ENCODE results near the gene MAGI2. TPM values are rescaled to one million over a fixed set of nuclear protein-coding genes. Genes with fewer than 3 reads are reported as not detected.

The MAGI2 gene
- total RNA-seq, 1 experiment from 2014 or later = 0.22 TPM

DNA sequence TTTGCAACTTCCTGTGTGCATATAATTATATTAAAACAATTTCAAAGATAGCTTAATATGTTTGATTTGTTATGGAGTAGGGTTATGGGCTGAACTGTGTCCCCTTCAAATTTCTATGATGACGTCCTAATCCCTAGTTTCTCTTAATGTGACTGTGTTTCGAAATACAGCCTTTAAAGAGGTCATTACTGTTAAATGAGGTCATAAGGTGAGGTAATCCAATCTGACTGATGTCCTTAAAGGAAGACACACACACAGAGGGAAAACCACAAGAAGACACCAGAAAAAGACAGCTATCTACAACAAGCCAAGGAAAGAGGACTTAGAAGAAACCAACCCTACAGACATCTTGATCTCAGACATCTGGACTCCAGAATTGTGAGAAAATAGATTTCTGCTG is 407.4 kb downstream of the MAGI2 start:
- H3K9me2 ChIP-seq (ENCODE audit: insufficient read depth) = no peaks in the 10 kb centered on the region
- no peak for ATAC-seq
- H3K27me3 ChIP-seq (ENCODE audit: insufficient read depth, low read length) = no peaks in the 10 kb centered on the region

More for the DNA sequence above, 407.4 kb downstream of the MAGI2 start:
- no peak overlapping the region for H3K27ac ChIP-seq (ENCODE audit: low read depth, low read length)
- BruUV-seq (replicated peaks) = no TSS peak
- no peak overlapping the region for H3K4me3 ChIP-seq (replicated peaks in 1 of 2; ENCODE audit: low read depth in 1 of 2, low read length in 2 of 2)
- H3K4me1 ChIP-seq (ENCODE audit: control insufficient read depth in 1 of 2, insufficient read depth in 2 of 2, low read length in 2 of 2) = no peaks in the 10 kb centered on the region
- H3K9me3 ChIP-seq (ENCODE audit: control insufficient read depth in 1 of 2, insufficient read depth in 1 of 2, low read depth in 1 of 2, low read length in 2 of 2) = no peaks in the 10 kb centered on the region
- no peak overlapping the region for H3K9ac ChIP-seq (ENCODE audit: low read length)
- ChIA-PET CTCF (interaction anchor here (1.0 to 1.1 kb wide), 2 partner anchors 10 to 15 kb away, joined by 3 read pairs; no protein-coding TSS in a partner anchor), POLR2A (no interaction called here), RAD21 (ENCODE audit: low non-redundant PET in 1 of 2, low total read pairs in 2 of 2, uncharacterized antibody in 2 of 2, unreplicated experiment in 2 of 2) (no interaction called here)
- H3K4me2 ChIP-seq (ENCODE audit: low read length) = no peak overlapping the region
- TF ChIP-seq SIN3A (IDR thresholded peaks at IDR 0.05; ENCODE audit: low read depth) (no peak), SRF (IDR thresholded peaks at IDR 0.05; ENCODE audit: low read depth) (no peak), YY1 (IDR thresholded peaks at IDR 0.05; ENCODE audit: extremely low read depth, insufficient replicate concordance, low read depth, low read length) (no peak), EZH2 (IDR thresholded peaks at IDR 0.05) (no peak), ZFX (IDR thresholded peaks at IDR 0.05) (no peak), EGR1 (IDR thresholded peaks at IDR 0.05; ENCODE audit: low read depth) (no peak), FOSL1 (IDR thresholded peaks at IDR 0.05; ENCODE audit: low read depth) (no peak), EZH2phosphoT487 (IDR thresholded peaks at IDR 0.05; ENCODE audit: borderline replicate concordance) (no peak), CEBPB (IDR thresholded peaks at IDR 0.05; ENCODE audit: low read depth) (no peak), ZNF274 (IDR thresholded peaks at IDR 0.05; ENCODE audit: low read depth, low read length) (no peak), CBX3 (IDR thresholded peaks at IDR 0.05; ENCODE audit: low read depth) (no peak), TCF7L2 (IDR thresholded peaks at IDR 0.05; ENCODE audit: borderline replicate concordance, extremely low read depth, insufficient read depth, insufficient read length) (no peak), POLR2A (IDR thresholded peaks at IDR 0.05; ENCODE audit: borderline replicate concordance, extremely low read depth, insufficient read depth, insufficient read length) (no peak)
- TF ChIP-seq, protein P1, sequence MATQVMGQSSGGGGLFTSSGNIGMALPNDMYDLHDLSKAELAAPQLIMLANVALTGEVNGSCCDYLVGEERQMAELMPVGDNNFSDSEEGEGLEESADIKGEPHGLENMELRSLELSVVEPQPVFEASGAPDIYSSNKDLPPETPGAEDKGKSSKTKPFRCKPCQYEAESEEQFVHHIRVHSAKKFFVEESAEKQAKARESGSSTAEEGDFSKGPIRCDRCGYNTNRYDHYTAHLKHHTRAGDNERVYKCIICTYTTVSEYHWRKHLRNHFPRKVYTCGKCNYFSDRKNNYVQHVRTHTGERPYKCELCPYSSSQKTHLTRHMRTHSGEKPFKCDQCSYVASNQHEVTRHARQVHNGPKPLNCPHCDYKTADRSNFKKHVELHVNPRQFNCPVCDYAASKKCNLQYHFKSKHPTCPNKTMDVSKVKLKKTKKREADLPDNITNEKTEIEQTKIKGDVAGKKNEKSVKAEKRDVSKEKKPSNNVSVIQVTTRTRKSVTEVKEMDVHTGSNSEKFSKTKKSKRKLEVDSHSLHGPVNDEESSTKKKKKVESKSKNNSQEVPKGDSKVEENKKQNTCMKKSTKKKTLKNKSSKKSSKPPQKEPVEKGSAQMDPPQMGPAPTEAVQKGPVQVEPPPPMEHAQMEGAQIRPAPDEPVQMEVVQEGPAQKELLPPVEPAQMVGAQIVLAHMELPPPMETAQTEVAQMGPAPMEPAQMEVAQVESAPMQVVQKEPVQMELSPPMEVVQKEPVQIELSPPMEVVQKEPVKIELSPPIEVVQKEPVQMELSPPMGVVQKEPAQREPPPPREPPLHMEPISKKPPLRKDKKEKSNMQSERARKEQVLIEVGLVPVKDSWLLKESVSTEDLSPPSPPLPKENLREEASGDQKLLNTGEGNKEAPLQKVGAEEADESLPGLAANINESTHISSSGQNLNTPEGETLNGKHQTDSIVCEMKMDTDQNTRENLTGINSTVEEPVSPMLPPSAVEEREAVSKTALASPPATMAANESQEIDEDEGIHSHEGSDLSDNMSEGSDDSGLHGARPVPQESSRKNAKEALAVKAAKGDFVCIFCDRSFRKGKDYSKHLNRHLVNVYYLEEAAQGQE (IDR thresholded peaks at IDR 0.05; ENCODE audit: low read depth) = no peak
- DNase-seq (ENCODE audit: low read depth, low spot score) = no peak
- H3K79me2 ChIP-seq (ENCODE audit: insufficient read depth, low read length) = no peaks in the 10 kb centered on the region
- intact Hi-C loops (cut with micrococcal nuclease) = no loop called here
- no peaks in the 10 kb centered on the region for H4K20me1 ChIP-seq (ENCODE audit: insufficient read depth)
- H2AFZ ChIP-seq (ENCODE audit: low read depth, low read length, poor library complexity, severe bottlenecking) = no peak overlapping the region
- H3K36me3 ChIP-seq (ENCODE audit: control insufficient read depth in 1 of 2, insufficient read depth in 2 of 2, low read length in 2 of 2) = no peaks in the 10 kb centered on the region
